ENCODE results near the gene ARID1B.

Gene ARID1B

GRCh38 chr6:156780102-156780641 is 3.0 kb downstream of the ARID1B start:
- Histone ChIP-seq H3K27me3 (replicated peaks; ENCODE audit: control insufficient read depth, insufficient read depth, low read length, poor library complexity, severe bottlenecking) (no peaks in the 10 kb centered on the region), H3K4me3 (ENCODE audit: insufficient read depth, low read depth, low read length, poor library complexity, severe bottlenecking) (peak overlapping the region; percentile 87), H3K36me3 (ENCODE audit: control insufficient read depth, insufficient read depth, low read length) (no peaks in the 10 kb centered on the region), H3K9me3 (ENCODE audit: control insufficient read depth, low read length) (no peaks in the 10 kb centered on the region), H3K27ac (ENCODE audit: insufficient read depth, low read length, poor library complexity, severe bottlenecking) (peak overlapping the region; percentile 79), H3K4me1 (ENCODE audit: control insufficient read depth, insufficient read depth, low read length, poor library complexity, severe bottlenecking) (peaks cover 9% of the 10 kb centered on the region)
- DNase-seq: peak; percentile 32 to 52 (median 46)

GRCh38 chr6:156780962-156781853 is 4.0 kb downstream of the ARID1B start:
- H3K27ac ChIP-seq (ENCODE audit: insufficient read depth, low read length, poor library complexity, severe bottlenecking): peak overlapping the region; percentile 79
- no peak for DNase-seq
- peaks cover 9% of the 10 kb centered on the region for H3K4me1 ChIP-seq (ENCODE audit: control insufficient read depth, insufficient read depth, low read length, poor library complexity, severe bottlenecking)
- H3K27me3 ChIP-seq (replicated peaks; ENCODE audit: control insufficient read depth, insufficient read depth, low read length, poor library complexity, severe bottlenecking): no peaks in the 10 kb centered on the region
- H3K9me3 ChIP-seq (ENCODE audit: control insufficient read depth, low read length): no peaks in the 10 kb centered on the region
- H3K4me3 ChIP-seq (ENCODE audit: insufficient read depth, low read depth, low read length, poor library complexity, severe bottlenecking): peak overlapping the region; percentile 87
- H3K36me3 ChIP-seq (ENCODE audit: control insufficient read depth, insufficient read depth, low read length): no peaks in the 10 kb centered on the region

DNA sequence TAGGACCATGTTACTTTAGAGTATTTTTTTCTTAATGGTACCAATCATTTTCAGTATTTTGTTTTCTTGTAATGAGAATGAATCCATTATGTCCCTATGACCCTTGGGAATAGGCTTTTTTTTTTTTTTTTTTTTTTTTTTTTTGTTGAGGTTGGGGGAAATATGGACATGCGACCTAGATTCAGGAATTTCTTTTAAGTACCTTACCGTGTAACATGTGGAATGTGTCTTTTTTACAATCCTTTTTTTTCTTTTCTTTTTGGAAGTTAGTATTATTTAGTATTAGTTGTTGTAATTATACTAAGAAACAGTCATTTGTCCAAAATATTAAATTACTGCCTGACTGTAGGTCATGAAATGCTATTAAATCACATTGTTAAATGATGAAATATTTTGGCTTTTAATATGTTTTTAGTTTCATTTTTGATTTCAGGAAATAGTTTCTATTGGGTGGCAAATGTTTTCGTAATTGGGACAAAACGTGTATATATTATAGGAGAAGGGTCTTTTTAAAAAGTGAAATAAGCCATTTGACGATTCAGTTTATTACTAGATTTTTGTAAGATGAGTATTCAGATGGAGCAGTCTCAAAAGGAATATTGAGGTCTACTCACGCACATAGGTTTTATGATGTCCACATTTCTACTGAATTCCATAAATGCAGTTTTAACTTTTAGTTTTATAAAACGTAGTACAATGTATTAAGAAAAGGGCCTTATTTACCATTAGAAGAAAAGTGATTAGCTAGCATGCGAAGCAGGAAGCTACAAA is 4.9 kb downstream of the ARID1B start:
- no peaks in the 10 kb centered on the region for H3K36me3 ChIP-seq (ENCODE audit: control insufficient read depth, insufficient read depth, low read length)
- DNase-seq: no peak

GRCh38 chr6:156782691-156783320 is 5.6 kb downstream of the ARID1B start:
- Histone ChIP-seq H3K36me3 (ENCODE audit: control insufficient read depth, insufficient read depth, low read length) (no peaks in the 10 kb centered on the region), H3K4me3 (ENCODE audit: insufficient read depth, low read depth, low read length, poor library complexity, severe bottlenecking) (peak overlapping the region; percentile 87), H3K4me1 (ENCODE audit: control insufficient read depth, insufficient read depth, low read length, poor library complexity, severe bottlenecking) (peaks cover 9% of the 10 kb centered on the region), H3K27ac (ENCODE audit: insufficient read depth, low read length, poor library complexity, severe bottlenecking) (peak overlapping the region; percentile 79), H3K9me3 (ENCODE audit: control insufficient read depth, low read length) (no peaks in the 10 kb centered on the region), H3K27me3 (replicated peaks; ENCODE audit: control insufficient read depth, insufficient read depth, low read length, poor library complexity, severe bottlenecking) (no peaks in the 10 kb centered on the region)
- DNase-seq: no peak

More for the DNA sequence above, 4.9 kb downstream of the ARID1B start:
- no peaks in the 10 kb centered on the region for H3K9me3 ChIP-seq (ENCODE audit: control insufficient read depth, low read length)
- peaks cover 9% of the 10 kb centered on the region for H3K4me1 ChIP-seq (ENCODE audit: control insufficient read depth, insufficient read depth, low read length, poor library complexity, severe bottlenecking)
- no peaks in the 10 kb centered on the region for H3K27me3 ChIP-seq (replicated peaks; ENCODE audit: control insufficient read depth, insufficient read depth, low read length, poor library complexity, severe bottlenecking)
- H3K4me3 ChIP-seq (ENCODE audit: insufficient read depth, low read depth, low read length, poor library complexity, severe bottlenecking): peak overlapping the region; percentile 87
- peak overlapping the region; percentile 79 for H3K27ac ChIP-seq (ENCODE audit: insufficient read depth, low read length, poor library complexity, severe bottlenecking)

DNA sequence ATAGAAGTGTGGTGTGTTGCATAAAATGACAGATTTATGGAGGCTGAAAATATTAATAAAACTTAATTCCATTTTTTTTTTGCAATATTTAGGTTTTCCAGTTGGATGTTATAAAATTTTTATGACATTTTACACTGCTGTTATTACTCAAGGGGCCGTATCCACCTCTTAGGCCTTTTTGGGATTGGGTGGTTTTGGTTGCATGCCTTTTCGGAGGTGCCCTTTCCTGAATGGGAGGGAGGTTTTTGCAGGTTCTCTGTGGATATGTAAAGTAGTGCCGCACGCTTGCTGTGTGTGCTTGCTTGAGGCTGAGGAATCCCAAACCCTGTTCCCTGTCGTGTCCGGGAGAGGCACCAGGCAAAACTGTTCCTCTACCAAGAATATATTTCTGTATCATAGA is 6.8 kb downstream of the ARID1B start:
- Histone ChIP-seq H3K4me3 (ENCODE audit: insufficient read depth, low read depth, low read length, poor library complexity, severe bottlenecking) (no peak overlapping the region), H3K4me1 (ENCODE audit: control insufficient read depth, insufficient read depth, low read length, poor library complexity, severe bottlenecking) (peaks cover 9% of the 10 kb centered on the region), H3K27ac (ENCODE audit: insufficient read depth, low read length, poor library complexity, severe bottlenecking) (no peak overlapping the region), H3K9me3 (ENCODE audit: control insufficient read depth, low read length) (no peaks in the 10 kb centered on the region), H3K36me3 (ENCODE audit: control insufficient read depth, insufficient read depth, low read length) (no peaks in the 10 kb centered on the region), H3K27me3 (replicated peaks; ENCODE audit: control insufficient read depth, insufficient read depth, low read length, poor library complexity, severe bottlenecking) (no peaks in the 10 kb centered on the region)
- no peak for DNase-seq

GRCh38 chr6:156786652-156787051 is 9.5 kb downstream of the ARID1B start:
- no peaks in the 10 kb centered on the region for H3K36me3 ChIP-seq (ENCODE audit: control insufficient read depth, insufficient read depth, low read length)
- no peak for DNase-seq
- H3K4me1 ChIP-seq (ENCODE audit: control insufficient read depth, insufficient read depth, low read length, poor library complexity, severe bottlenecking): peaks cover 25% of the 10 kb centered on the region
- H3K4me3 ChIP-seq (ENCODE audit: insufficient read depth, low read depth, low read length, poor library complexity, severe bottlenecking): no peak overlapping the region
- no peak overlapping the region for H3K27ac ChIP-seq (ENCODE audit: insufficient read depth, low read length, poor library complexity, severe bottlenecking)
- H3K9me3 ChIP-seq (ENCODE audit: control insufficient read depth, low read length): no peaks in the 10 kb centered on the region
- no peaks in the 10 kb centered on the region for H3K27me3 ChIP-seq (replicated peaks; ENCODE audit: control insufficient read depth, insufficient read depth, low read length, poor library complexity, severe bottlenecking)

GRCh38 chr6:156787569-156788492 is 10.7 kb downstream of the ARID1B start:
- Histone ChIP-seq H3K4me1 (ENCODE audit: control insufficient read depth, insufficient read depth, low read length, poor library complexity, severe bottlenecking) (peaks cover 28% of the 10 kb centered on the region), H3K27me3 (replicated peaks; ENCODE audit: control insufficient read depth, insufficient read depth, low read length, poor library complexity, severe bottlenecking) (no peaks in the 10 kb centered on the region), H3K4me3 (ENCODE audit: insufficient read depth, low read depth, low read length, poor library complexity, severe bottlenecking) (no peak overlapping the region), H3K9me3 (ENCODE audit: control insufficient read depth, low read length) (no peaks in the 10 kb centered on the region), H3K27ac (ENCODE audit: insufficient read depth, low read length, poor library complexity, severe bottlenecking) (no peak overlapping the region), H3K36me3 (ENCODE audit: control insufficient read depth, insufficient read depth, low read length) (no peaks in the 10 kb centered on the region)
- DNase-seq: no peak

DNA sequence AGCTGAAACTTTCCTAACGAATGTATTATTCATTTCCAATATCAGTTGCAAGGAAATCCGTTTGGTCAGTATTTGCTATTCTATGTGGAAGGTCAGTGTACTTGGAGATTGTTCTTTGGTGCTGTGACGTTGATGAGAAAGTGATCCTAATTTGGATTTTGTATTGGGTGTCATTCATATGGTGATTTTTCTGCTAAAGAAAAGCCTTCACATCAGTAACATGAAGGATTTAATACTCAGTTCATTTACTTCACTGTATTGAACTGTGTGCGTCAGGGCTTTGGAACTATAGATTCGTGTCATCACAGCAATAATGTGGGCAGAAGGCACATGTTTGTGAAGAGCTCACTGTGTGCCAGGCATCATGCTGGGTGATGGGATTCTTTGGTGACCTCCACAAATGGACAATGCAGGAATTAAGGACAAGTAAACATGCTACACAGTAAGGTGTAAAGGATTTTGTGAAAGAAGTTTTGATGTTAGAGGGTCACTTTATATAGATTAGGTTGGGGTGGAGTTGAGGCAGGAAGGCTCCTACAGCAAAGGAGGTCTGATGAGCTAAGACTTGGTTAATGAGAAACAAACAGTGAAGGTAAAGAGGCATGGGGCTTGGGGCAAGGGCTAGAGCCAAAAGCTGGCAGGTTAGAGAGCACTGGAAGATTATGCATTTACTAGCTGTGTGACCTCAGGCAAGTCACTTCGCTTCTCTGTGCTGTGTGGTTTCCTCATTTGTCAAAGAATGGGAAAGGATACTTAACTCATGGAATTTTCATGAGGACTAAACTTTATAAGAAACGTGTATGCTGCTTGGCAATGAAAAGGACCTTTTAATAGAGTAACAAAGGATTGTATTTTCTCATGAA is 12.1 kb downstream of the ARID1B start:
- Histone ChIP-seq H3K36me3 (ENCODE audit: control insufficient read depth, insufficient read depth, low read length) (no peaks in the 10 kb centered on the region), H3K4me1 (ENCODE audit: control insufficient read depth, insufficient read depth, low read length, poor library complexity, severe bottlenecking) (peaks cover 30% of the 10 kb centered on the region)
- DNase-seq: no peak

More for the DNA sequence above, 12.1 kb downstream of the ARID1B start:
- Histone ChIP-seq H3K27me3 (replicated peaks; ENCODE audit: control insufficient read depth, insufficient read depth, low read length, poor library complexity, severe bottlenecking) (no peaks in the 10 kb centered on the region), H3K9me3 (ENCODE audit: control insufficient read depth, low read length) (no peaks in the 10 kb centered on the region), H3K4me3 (ENCODE audit: insufficient read depth, low read depth, low read length, poor library complexity, severe bottlenecking) (no peak overlapping the region), H3K27ac (ENCODE audit: insufficient read depth, low read length, poor library complexity, severe bottlenecking) (no peak overlapping the region)
